K562 (cell line): ENCODE data around the gene TECRL. TPM values are rescaled to one million over a fixed set of nuclear protein-coding genes. Genes with fewer than 3 reads are reported as not detected.

Experiments used
- ATAC-seq: fragments of 200-7000 bp; cut with Tn5 transposase; 3 replicates; pipeline ENCODE4 v1.9.1; 2020; ENCODE audit warnings: moderate library complexity
- BruUV-seq: library from RNA; stranded (reverse); fragments of 400-500 nt; replicated peaks from 2 replicates; lab custom pipeline; 2021; lab: Mats Ljungman, UMichigan
- CTCF ChIA-PET: fragments of 300-600 bp; formaldehyde crosslinking; extraction: SDS; loops from one replicate; lab custom pipeline; 2021; ENCODE audit warnings: low intra/inter-chr PET ratio; lab: Yijun Ruan, JAX
- POLR2A ChIA-PET: fragments of 300-600, 350-650 bp; sonication (Branson Sonifier 250); formaldehyde crosslinking; extraction: SDS; loops from one replicate; lab custom pipeline; 2021; ENCODE audit warnings: antibody characterized with exemption, inconsistent platforms; lab: Yijun Ruan, JAX
- DNase-seq, 4 experiments: peaks; one replicate each; pipeline versions ENCODE4 v3.0.0 to v3.0.0-alpha.2; 2011 to 2018; ENCODE audit warnings: low spot score in 3 of 4, mixed read lengths in 3 of 4; ENCODE audit errors: extremely low read depth in 1 of 4
- FAIRE-seq: peaks from 2 replicates; lab custom pipeline; 2011; peaks lifted over from hg19 to GRCh38; lab: Jason Lieb, UNC
- H2AFZ ChIP-seq: 2 replicates; pipeline ENCODE4 v1.6.0; 2011; ENCODE audit warnings: low read depth, low read length, control low read depth, inconsistent platforms
- H3K27ac ChIP-seq: fragments of 200-600 bp; 3 replicates; pipeline ENCODE4 v1.8.0; 2011; ENCODE audit warnings: low read depth, mild to moderate bottlenecking, control low read depth, inconsistent platforms, low read length, moderate library complexity, mixed read lengths; ENCODE audit errors: extremely low read depth
- H3K27me3 ChIP-seq, 2 experiments: fragments of 300-600 bp in 1 of 2; 2 replicates in 1 of 2; 3 replicates in 1 of 2; pipeline versions ENCODE4 v1.6.0 to v1.8.0; 2011; ENCODE audit warnings: inconsistent platforms in 2 of 2, low read length in 2 of 2, mild to moderate bottlenecking in 1 of 2, mixed read lengths in 1 of 2, moderate library complexity in 1 of 2; ENCODE audit not compliant: control insufficient read depth in 2 of 2, insufficient read depth in 2 of 2
- H3K36me3 ChIP-seq: fragments of 300-600 bp; 3 replicates; pipeline ENCODE4 v1.8.0; 2011; ENCODE audit warnings: mild to moderate bottlenecking, low read length, inconsistent platforms; ENCODE audit not compliant: control insufficient read depth, insufficient read depth
- H3K4me1 ChIP-seq, 2 experiments: fragments of 200-600 bp in 1 of 2; replicated peaks in 1 of 2; 2 replicates in 1 of 2; 3 replicates in 1 of 2; pipeline versions ENCODE4 v1.5.1 to v1.8.0; 2011; ENCODE audit warnings: inconsistent platforms in 2 of 2, low read length in 2 of 2, mild to moderate bottlenecking in 1 of 2, mixed read lengths in 1 of 2, moderate library complexity in 1 of 2; ENCODE audit not compliant: control insufficient read depth in 2 of 2, insufficient read depth in 2 of 2
- H3K4me2 ChIP-seq: 2 replicates; pipeline ENCODE4 v1.6.1; 2011; ENCODE audit warnings: low read length, control low read depth, inconsistent platforms, mixed read lengths; ENCODE audit not compliant: insufficient read depth
- H3K4me3 ChIP-seq: fragments of 200-600 bp; sonication (generic), shearing (Covaris generic); 2 replicates; pipeline ENCODE4 v1.5.1; 2016; ENCODE audit warnings: control low read depth, inconsistent platforms
- H3K79me2 ChIP-seq: fragments of 200-600 bp; 3 replicates; pipeline ENCODE4 v1.8.0; 2011; ENCODE audit warnings: low read length, inconsistent platforms; ENCODE audit not compliant: control insufficient read depth, insufficient read depth
- H3K9ac ChIP-seq, 2 experiments: 2 replicates each; pipeline versions ENCODE4 v1.6.0 to v1.6.1; 2011; ENCODE audit warnings: low read depth in 2 of 2, low read length in 2 of 2, control low read depth in 1 of 2, inconsistent platforms in 1 of 2, mild to moderate bottlenecking in 1 of 2, mixed read lengths in 1 of 2; ENCODE audit not compliant: insufficient read depth in 1 of 2
- H3K9me1 ChIP-seq: one replicate; pipeline ENCODE4 v1.6.0; 2011; ENCODE audit warnings: inconsistent platforms, mild to moderate bottlenecking, low read length, moderate library complexity; ENCODE audit not compliant: control insufficient read depth, insufficient read depth
- H3K9me3 ChIP-seq: replicated peaks from 2 replicates; pipeline ENCODE4 v1.5.1; 2011; ENCODE audit warnings: low read depth, low read length, inconsistent platforms; ENCODE audit not compliant: control insufficient read depth, insufficient read depth
- H4K20me1 ChIP-seq: replicated peaks from 2 replicates; pipeline ENCODE4 v1.6.1; 2011; ENCODE audit warnings: low read length, inconsistent platforms, mixed read lengths; ENCODE audit not compliant: control insufficient read depth, insufficient read depth
- BMI1 ChIP-seq: fragments of 150-350 bp; IDR thresholded peaks from 2 replicates; pipeline ENCODE4 v1.6.1; 2014; ENCODE audit warnings: low read length
- CBX1 ChIP-seq: sonication (generic); IDR thresholded peaks from 2 replicates; pipeline ENCODE4 v1.6.1; 2016; ENCODE audit warnings: antibody characterized with exemption, low read depth, mild to moderate bottlenecking
- CBX3 ChIP-seq, 2 experiments: IDR thresholded peaks; 1 replicate in 1 of 2; 2 replicates in 1 of 2; pipeline ENCODE4 v1.6.1; 2012; ENCODE audit warnings: inconsistent platforms in 2 of 2, low read length in 2 of 2, borderline replicate concordance in 1 of 2, control low read depth in 1 of 2
- CBX5 ChIP-seq: IDR thresholded peaks from 2 replicates; pipeline ENCODE4 v1.6.1; 2014; ENCODE audit warnings: low read depth, borderline replicate concordance
- CEBPG ChIP-seq, 3 experiments: fragments of 200-800 bp in 1 of 3; sonication (Bioruptor generic) in 1 of 3; sonication (generic) in 1 of 3; formaldehyde crosslinking in 1 of 3; IDR thresholded peaks in 2 of 3; conservative IDR thresholded peaks in 1 of 3; 2 replicates each; pipeline versions ENCODE4 v1.6.1 to v1.8.0; 2016 to 2022; ENCODE audit warnings: missing compliant biosample characterization in 2 of 3, missing genetic modification characterization in 2 of 3, mild to moderate bottlenecking in 1 of 3, missing genetic modification reagents in 1 of 3
- DMBX1 ChIP-seq: fragments of 250-450 bp; sonication (Bioruptor Pico); IDR thresholded peaks from 2 replicates; pipeline ENCODE4 v1.8.0; 2022; ENCODE audit warnings: inconsistent platforms, mild to moderate bottlenecking, moderate library complexity, borderline replicate concordance
- MCM2 ChIP-seq: fragments of 450-650 bp; IDR thresholded peaks from 2 replicates; pipeline ENCODE4 v1.6.1; 2017; ENCODE audit warnings: low read depth, mild to moderate bottlenecking
- RBM14 ChIP-seq: fragments of 200-400 bp; formaldehyde crosslinking; IDR thresholded peaks from 2 replicates; pipeline ENCODE4 v1.6.1; 2018; ENCODE audit warnings: low read depth, mild to moderate bottlenecking, low read length, moderate library complexity, borderline replicate concordance; ENCODE audit not compliant: insufficient read depth
- SAP30 ChIP-seq: fragments of 200-600 bp; sonication (generic); IDR thresholded peaks from 2 replicates; pipeline ENCODE4 v1.6.1; 2012; ENCODE audit warnings: borderline replicate concordance, low read depth, mild to moderate bottlenecking, moderate library complexity, low read length, control low read depth, inconsistent platforms; ENCODE audit not compliant: insufficient read depth, poor library complexity, severe bottlenecking
- TRIM28 ChIP-seq: fragments of 450-650 bp; IDR thresholded peaks from 2 replicates; pipeline ENCODE4 v1.6.1; 2017
- XRCC3 ChIP-seq: fragments of 450-650 bp; IDR thresholded peaks from 2 replicates; pipeline ENCODE4 v1.6.1; 2017; ENCODE audit warnings: mild to moderate bottlenecking, moderate library complexity
- ZFP30 ChIP-seq: fragments of 250-450 bp; sonication (Bioruptor Pico); IDR thresholded peaks from 2 replicates; pipeline ENCODE4 v1.8.0; 2022; ENCODE audit warnings: moderate library complexity, mild to moderate bottlenecking, inconsistent platforms, borderline replicate concordance
- ZFP36 ChIP-seq: fragments of 150-350 bp; IDR thresholded peaks from 2 replicates; pipeline ENCODE4 v1.6.1; 2018; ENCODE audit warnings: low read length, low read depth; ENCODE audit not compliant: partially characterized antibody
- ZNF589 ChIP-seq: fragments of 200-800 bp; sonication (Bioruptor generic); IDR thresholded peaks from 2 replicates; pipeline ENCODE4 v1.6.1; 2016; ENCODE audit warnings: low read depth, missing genetic modification characterization, missing compliant biosample characterization
- WGBS: fragments of 100-300 bp; shearing (Covaris generic); methylation state at CpG from one replicate; pipeline ENCODE4 v1.1.6; 2016; ENCODE audit warnings: low coverage, mixed read lengths; ENCODE audit not compliant: insufficient coverage; ENCODE audit errors: missing lambda C conversion rate; 5-methylcytosine and 5-hydroxymethylcytosine counted together
- in situ Hi-C: fragments of 300-500 bp; cut with MboI; formaldehyde crosslinking; loops from 4 replicates; pipeline ENCODE4 v1.15.0; 2018; ENCODE audit warnings: inconsistent platforms, mixed read lengths
- intact Hi-C: fragments of 100-400 bp; cut with micrococcal nuclease; formaldehyde crosslinking; loops from 2 replicates; pipeline ENCODE4 v1.14.2; 2022
- polyA plus RNA-seq, 8 experiments: library from polyadenylated mRNA; depleted of rRNA in 4 of 8; stranded (reverse) in 5 of 8; unstranded in 3 of 8; fragments of >200 nt; fragmentation: Nextera tagmentation in 2 of 8; fragmentation: Illumina TruSeq in 1 of 8; extraction: Ambion mirVana in 2 of 8; extraction: Trizol in 1 of 8; gene quantifications; 2 replicates each; pipeline versions ENCODE4 v1.2.1 to v1.2.3, GENCODE V29; 2011 to 2014; ENCODE audit warnings: inconsistent platforms in 1 of 8, missing spikeins in 1 of 8
- total RNA-seq, 7 experiments: library from RNA; depleted of rRNA in 6 of 7; stranded (reverse); fragments of >200 nt in 6 of 7; fragmentation: Illumina TruSeq in 2 of 7; extraction: Trizol in 2 of 7; gene quantifications; 2 replicates each; pipeline versions ENCODE4 v1.2.1 to v1.2.3, GENCODE V29; 2011 to 2021; ENCODE audit warnings: low replicate concordance in 1 of 7
- TF ChIP-seq, protein P1 (sequence below): fragments of 450-650 bp; IDR thresholded peaks from 2 replicates; pipeline ENCODE4 v1.6.1; 2018; ENCODE audit warnings: mild to moderate bottlenecking, low read depth; ENCODE audit not compliant: partially characterized antibody
- TF ChIP-seq, protein P2 (sequence below): fragments of 250-450 bp; sonication (Bioruptor Pico); IDR thresholded peaks from 2 replicates; pipeline ENCODE4 v1.8.0; 2021; ENCODE audit warnings: mild to moderate bottlenecking, moderate library complexity

Gene TECRL
- total and polyA plus RNA-seq, 9 of the 15 experiments (the other 6 are each of a cell fraction or from before 2014, with no cell fraction given), result not detected

DNA sequence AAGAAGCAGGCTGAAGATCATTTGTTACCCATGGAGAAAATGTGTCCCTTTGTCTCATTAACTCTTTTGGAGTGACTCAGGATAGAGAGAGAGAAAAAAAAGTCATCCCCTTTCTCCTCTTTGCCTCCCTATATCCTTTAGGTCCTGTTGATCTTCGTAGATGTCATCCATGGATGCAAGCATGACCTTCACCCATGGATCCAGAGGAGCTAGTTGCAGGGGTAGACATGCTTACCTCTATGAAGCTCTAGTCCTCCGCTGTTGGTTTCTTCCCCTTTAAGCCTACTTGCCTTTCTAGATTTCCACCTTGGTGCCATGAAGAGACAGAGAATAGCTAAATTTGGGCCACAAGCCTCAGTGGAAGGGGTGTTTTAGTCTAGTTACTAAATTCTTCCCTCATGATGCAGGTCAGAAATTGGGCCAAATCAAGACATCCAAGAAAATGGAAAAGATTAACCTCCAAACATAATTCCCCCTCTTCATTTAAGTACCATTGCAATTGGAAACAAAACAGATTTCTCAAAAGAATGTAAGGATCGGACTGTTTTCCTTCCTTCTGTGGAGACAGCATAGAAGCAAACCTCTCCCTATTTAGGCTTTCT lies 178.4 kb downstream of the TECRL start:
- ChIA-PET POLR2A (interaction anchor here (0.7 kb wide), 1 partner anchor 216 kb away, joined by 5 read pairs; no protein-coding TSS in a partner anchor), CTCF (interaction anchor here (0.6 kb wide), 1 partner anchor 134 kb away, joined by 3 read pairs; no protein-coding TSS in a partner anchor)
- Histone ChIP-seq H3K4me2 (no peak overlapping the region), H2AFZ (no peak overlapping the region), H3K27ac (no peak overlapping the region), H4K20me1 (no peaks in the 10 kb centered on the region), H3K36me3 (no peaks in the 10 kb centered on the region), H3K4me3 (no peak overlapping the region), H3K79me2 (no peaks in the 10 kb centered on the region), H3K9me3 (no peaks in the 10 kb centered on the region; the same call in 1 of the 2 replicates), H3K9me1 (no peaks in the 10 kb centered on the region), H3K9ac (no peak overlapping the region), H3K4me1 (no peaks in the 10 kb centered on the region), H3K27me3 (no peaks in the 10 kb centered on the region)
- DNase-seq (peak in 2 of 4 experiments; percentile 9 to 23), FAIRE-seq (no peak), ATAC-seq (no peak)
- intact Hi-C loops, result no loop called here
- WGBS, result 0% methylated on average over 3 of the region's 3 CpGs
- in situ Hi-C loops, result no loop called here
- no TSS peak for BruUV-seq
- TF ChIP-seq ZNF589, result no peak
- TF ChIP-seq, protein P1, sequence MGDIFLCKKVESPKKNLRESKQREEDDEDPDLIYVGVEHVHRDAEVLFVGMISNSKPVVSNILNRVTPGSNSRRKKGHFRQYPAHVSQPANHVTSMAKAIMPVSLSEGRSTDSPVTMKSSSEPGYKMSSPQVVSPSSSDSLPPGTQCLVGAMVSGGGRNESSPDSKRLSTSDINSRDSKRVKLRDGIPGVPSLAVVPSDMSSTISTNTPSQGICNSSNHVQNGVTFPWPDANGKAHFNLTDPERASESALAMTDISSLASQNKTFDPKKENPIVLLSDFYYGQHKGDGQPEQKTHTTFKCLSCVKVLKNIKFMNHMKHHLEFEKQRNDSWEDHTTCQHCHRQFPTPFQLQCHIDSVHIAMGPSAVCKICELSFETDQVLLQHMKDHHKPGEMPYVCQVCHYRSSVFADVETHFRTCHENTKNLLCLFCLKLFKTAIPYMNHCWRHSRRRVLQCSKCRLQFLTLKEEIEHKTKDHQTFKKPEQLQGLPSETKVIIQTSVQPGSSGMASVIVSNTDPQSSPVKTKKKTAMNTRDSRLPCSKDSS, result peak; percentile 41
- no peak for TF ChIP-seq SAP30
- peak; percentile 99 for TF ChIP-seq CBX5
- no peak for TF ChIP-seq MCM2
- no peak for TF ChIP-seq ZFP30 (CRISPR knock-in tag)
- TF ChIP-seq BMI1, result no peak
- no peak for TF ChIP-seq RBM14
- TF ChIP-seq XRCC3, result peak; percentile 41; the same call in 1 of the 2 replicates
- TF ChIP-seq, protein P2, sequence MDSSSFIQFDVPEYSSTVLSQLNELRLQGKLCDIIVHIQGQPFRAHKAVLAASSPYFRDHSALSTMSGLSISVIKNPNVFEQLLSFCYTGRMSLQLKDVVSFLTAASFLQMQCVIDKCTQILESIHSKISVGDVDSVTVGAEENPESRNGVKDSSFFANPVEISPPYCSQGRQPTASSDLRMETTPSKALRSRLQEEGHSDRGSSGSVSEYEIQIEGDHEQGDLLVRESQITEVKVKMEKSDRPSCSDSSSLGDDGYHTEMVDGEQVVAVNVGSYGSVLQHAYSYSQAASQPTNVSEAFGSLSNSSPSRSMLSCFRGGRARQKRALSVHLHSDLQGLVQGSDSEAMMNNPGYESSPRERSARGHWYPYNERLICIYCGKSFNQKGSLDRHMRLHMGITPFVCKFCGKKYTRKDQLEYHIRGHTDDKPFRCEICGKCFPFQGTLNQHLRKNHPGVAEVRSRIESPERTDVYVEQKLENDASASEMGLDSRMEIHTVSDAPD (CRISPR knock-in tag), result no peak
- TF ChIP-seq CBX1, result peak; percentile 95; the same call in 1 of the 2 replicates
- TF ChIP-seq ZFP36, result peak; percentile 63
- TF ChIP-seq CEBPG (CRISPR knock-in tag; IDR thresholded peaks at IDR 0.05), result no peak
- TF ChIP-seq CEBPG (tag; conservative IDR thresholded peaks at IDR 0.05 in 1 of 2, IDR thresholded peaks at IDR 0.05 in 1 of 2), result no peak
- peak; percentile 88 to 96 for TF ChIP-seq CBX3 (IDR thresholded peaks at IDR 0.05; ENCODE audit: borderline replicate concordance in 1 of 2, low read length in 2 of 2)
- TF ChIP-seq TRIM28, result peak; percentile 88
- TF ChIP-seq DMBX1, result no peak
